Epithelial cell of prostate (primary cell): ENCODE measurements around the gene NCOA1.
"Not testable (repeated sequence)": the region's sequence is repeated elsewhere in the genome, so short reads cannot be mapped to it uniquely, and the experiment has no call there.

Experiments used
- DNase-seq: peaks from one replicate; pipeline ENCODE4 v3.0.0-alpha.2; 2011; ENCODE audit warnings: low read depth, low spot score
- H3K27ac ChIP-seq: fragments of 450-650 bp; 2 replicates; pipeline ENCODE4 v1.5.1; 2017; ENCODE audit warnings: mild to moderate bottlenecking

Gene NCOA1

DNA sequence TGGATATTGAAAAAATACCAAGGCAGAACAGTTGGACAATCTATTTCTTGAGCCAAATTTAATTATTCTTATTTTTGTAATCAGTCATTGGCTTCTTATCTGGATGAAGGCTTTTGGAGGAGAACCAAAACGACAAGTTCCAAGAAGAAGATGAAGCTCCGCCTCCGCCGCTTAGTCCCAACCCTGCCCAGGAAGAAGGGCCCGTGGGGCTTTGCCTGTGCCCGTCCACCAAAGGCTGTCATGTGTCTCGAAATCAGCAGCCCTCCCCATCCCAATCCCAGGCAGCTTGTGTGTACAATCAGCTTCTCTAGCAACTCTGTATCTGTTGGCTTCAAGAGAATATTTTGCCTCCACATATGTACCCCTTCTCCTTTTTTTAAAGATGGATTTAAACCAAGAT lies 277.5 kb downstream of the NCOA1 start:
- no peak overlapping the region for H3K27ac ChIP-seq
- no peak for DNase-seq

DNA sequence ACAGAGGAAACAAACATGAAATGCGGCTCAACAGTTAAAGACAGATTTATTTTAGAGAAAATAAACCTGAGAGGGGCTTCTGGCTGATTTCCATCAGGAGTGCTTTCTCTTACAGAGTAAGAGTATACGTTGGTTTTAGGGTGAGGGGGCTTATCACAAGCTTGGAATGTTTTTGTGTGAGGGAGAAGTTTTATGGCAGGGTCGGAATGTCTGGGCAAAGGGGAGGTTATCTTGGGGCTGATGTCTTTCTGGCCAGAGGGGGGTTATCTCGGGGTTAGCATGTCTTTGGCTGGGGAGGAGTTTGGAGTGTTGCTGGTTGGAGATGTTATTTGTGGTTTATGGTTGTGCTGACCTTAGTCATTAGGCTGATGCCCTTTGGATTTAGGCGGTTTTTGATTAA lies 280.0 kb downstream of the NCOA1 start:
- no peak for DNase-seq
- H3K27ac ChIP-seq, result no peak overlapping the region

DNA sequence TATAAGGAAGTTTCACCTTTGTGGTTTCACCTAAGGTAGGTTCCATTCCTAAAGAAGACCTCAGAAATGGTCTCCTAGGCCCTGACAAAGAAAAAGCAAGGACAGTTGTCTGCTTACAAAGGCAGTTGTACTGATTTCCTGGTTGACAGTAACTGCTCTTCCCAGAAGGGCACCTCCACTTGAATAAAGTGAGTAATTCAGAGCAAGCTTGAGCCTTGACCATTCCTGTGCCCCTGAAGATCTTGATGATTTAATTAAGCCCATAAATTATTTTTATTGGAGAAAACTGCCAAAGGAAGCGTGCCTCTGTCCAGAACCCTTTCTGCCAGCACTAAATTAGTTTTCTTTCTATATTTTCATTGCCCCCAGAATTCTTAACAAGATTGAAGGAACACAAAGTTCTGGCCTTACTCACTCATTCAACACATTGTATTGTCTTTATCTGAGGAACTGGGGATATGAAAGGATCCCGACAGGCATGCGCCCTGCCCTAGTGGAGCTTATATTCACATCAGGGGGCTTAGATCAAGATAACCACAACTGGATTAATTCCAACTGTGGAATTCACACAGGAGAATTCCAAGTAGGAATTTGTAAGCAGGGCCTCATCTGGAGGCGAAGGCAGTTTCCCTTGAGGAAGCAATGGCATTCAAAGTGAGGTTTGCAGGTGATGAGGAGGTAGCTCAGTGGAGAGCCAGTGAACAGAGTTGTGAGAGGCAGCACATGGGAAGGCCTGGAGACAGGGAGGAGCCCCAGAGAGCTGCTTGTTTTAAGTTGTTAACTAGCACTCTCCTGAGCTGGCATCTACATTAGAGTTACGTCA lies 280.9 kb downstream of the NCOA1 start:
- DNase-seq, result no peak
- H3K27ac ChIP-seq, result no peak overlapping the region

DNA sequence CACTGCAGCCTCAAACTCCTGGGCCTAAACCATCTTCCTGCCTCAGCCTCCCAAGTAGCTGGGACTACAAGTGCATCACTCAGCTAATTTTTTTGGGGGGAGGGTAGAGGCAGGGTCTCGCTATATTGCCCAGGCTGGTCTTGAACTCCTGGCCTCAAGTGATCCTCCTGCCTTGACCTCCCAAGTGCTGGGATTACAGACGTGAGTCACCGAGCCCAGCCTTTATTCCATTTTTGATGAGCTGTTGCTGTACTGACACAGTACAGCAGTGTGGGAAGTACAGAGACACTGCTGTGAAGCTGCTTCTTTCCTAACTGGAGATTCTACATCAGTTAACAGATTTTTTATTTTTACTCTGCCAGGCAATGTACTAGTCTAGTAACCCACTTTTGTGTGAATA lies 283.3 kb downstream of the NCOA1 start:
- no peak for DNase-seq

DNA sequence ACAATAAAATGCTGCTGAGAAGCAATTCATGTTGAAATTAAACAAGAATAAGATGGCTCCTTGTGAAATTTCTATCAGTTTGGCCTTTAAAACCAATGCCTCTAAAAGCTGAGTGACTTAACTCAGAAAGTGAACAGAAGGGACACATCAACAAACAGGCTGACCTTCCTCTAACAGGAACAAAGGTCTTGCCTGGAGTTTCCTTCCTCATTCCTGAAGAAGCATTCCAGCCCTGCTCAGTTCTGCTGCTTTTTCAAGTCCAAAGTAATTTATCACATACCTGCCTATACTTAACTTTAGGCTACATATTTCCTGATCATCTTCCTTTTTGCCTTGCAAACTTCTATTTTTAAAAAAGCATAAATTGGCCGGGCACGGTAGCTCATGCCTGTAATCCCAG lies 288.1 kb downstream of the NCOA1 start:
- H3K27ac ChIP-seq, result no peak overlapping the region
- no peak for DNase-seq

More for the DNA sequence above, 283.3 kb downstream of the NCOA1 start:
- H3K27ac ChIP-seq, result no peak overlapping the region

DNA sequence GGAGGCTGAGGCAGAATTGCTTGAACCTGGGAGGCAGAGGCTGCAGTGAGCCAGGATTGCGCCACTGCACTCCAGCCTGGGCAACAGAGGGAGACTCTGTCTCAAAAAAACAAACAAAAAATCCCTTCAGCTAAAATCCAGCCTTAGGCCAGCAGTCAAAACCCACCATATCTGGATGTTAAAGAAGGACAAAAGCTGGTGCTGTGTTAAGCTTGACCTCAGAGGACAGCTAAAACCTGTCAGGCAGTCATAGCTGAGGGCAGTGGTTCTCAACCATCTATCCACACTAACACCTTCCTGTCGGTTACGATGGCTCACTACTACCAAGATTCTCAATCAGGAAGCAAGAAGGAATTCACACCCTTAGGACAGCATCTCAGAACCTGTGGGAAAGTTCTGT lies 292.6 kb downstream of the NCOA1 start:
- H3K27ac ChIP-seq, result no peak overlapping the region
- no peak for DNase-seq

DNA sequence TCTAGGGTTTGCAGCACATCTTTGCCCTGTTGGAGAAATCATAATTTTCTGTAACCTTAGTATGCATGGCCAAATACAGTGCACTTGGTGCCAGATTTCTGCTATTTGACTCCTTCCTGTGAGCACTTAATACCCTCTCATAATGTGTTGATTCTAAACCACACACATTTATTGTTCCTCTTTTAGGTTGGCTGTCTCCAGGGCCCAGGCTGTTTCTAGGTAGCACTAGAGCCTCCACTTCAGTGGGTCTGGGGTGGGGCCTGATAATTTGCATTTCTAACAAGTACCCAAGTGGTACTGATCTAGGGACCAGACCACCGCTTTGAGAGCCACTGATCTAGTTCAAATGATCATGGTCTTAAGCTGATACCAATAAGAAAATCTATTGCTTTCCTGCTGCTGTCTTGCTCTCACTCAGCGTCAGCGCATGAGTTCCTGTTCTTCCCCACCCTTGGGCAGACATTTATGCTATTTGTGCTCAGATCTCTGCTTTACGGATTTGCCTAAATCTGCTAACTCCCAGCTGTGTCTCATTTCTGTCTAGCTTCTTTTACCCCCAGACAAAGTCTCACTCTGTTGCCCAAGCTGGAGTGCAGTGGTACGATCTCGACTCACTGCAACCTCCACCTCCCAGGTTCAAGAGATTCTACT lies 294.7 kb downstream of the NCOA1 start:
- DNase-seq, result no peak
- no peak overlapping the region for H3K27ac ChIP-seq

DNA sequence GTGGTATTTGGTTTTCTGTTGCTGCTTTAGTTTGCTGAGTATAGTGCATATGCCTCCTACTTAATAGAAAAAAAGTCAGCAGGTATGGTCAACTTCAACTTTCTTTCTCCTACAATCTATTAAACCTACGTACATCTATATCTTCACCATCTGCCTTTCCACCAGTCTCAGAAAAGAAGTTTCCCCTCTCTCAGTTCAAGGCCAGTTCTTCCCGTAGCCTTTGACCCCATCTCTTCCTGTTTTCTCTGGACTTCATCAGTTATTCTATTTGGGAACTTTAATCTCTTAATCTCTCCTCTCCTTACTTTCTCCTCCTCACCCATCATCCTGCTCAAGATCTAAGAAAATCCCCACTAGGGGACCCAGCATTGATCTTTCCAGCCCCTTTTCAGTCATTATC lies 296.5 kb downstream of the NCOA1 start:
- no peak overlapping the region for H3K27ac ChIP-seq
- no peak for DNase-seq

DNA sequence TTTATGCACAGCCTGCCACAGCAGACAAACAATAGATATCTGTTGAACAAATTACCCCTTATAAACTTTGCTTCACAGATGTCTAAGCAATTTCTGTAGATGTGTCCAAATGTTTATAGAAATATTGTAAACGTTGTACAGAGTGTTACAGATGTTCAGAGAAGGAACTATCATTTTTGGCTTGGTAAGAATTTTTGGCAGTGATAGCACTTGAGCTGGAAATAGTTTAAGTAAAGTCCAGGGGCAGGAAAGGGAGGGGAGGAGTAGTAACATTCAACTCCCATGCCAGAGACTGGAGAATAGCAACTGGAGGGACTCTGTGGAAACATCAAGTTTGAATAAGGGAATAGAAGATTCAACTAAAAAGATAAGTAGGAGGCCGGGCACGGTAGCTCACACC lies 297.8 kb downstream of the NCOA1 start:
- H3K27ac ChIP-seq, result no peak overlapping the region
- no peak for DNase-seq

DNA sequence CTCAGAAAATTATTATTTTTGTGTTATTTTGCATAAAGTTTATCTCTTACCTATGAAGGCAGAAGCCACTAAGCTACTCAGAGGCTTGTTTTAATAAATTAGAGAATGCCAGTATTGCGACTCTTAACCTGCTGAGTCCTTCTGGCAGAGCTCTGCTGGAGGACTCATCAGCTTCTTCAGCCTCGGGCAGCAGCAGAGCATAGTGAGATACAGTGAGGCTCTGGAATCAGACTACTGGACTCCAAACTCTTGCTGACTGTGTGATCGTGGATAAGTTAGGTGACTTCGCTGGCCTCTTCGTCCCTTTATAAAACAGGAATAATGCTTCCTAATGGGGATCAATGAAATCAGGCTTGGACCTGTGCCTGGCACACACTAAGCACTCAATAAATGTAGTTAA lies 300.4 kb downstream of the NCOA1 start:
- no peak for DNase-seq
- no peak overlapping the region for H3K27ac ChIP-seq

DNA sequence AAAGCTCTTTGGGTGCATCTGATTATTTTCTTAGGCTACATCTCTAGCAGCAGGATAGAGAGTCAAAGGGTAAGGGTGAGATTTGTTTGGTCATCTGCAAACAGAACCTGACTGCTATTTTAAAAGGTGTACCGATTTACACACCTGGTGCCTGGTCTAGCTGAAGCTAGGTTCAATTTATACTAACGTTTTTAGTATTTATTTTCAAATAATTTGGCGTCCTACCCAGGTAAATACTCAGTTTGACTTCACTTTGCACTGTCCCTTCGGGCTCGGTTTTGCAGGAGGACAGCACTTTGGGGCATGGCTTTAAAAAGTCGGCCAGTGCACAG lies 301.5 kb downstream of the NCOA1 start:
- peak overlapping the region; percentile 93 for H3K27ac ChIP-seq

DNA sequence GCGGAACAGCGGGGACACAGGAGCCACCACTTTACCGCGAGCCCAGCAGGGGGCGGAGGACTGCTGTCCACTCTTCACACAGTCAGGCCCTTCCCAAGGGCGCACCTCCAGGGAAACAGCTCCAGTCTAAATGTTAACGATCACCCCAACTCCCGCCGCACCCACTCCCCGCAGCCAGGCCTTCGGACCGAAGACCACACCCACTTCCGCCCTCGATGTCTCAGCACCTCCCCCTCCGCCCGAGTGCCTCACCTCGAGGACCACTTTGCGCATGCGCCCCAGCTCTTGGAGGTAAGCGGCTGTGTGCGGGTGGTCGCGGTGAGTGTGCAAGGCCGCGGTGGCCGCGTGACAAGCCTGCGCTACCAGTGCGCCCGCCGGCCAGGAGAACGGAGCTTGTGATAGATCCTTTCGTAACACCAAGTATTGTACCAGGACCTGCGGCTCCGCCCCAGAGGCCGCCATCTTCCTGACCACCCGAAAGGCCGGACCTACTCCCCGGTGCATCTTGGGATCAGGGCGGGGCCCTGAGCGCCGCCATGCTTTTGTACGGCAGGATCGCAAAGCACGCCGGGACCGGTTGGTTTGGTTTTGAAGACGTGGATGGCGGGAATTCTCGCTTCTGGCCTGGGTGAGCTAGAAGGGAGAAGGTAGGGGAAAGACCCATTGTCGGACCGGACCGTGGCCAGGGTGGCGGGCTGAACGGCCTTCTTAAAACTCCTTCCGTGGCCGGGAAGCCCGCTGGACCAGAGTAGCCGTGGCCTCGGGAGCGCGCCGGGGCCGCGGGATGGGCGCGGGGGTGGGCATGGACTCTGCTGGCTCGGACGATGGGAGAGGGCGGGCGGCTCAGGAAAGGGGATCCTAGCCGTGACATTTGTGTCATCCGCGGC lies 302.1 kb downstream of the NCOA1 start, which contains the start of the genes CENPO and PTRHD1:
Gene CENPO (plus strand): TSS at position 552 of the 887 bp plus-strand sequence. CDS start 495 bp downstream, outside the sequence.
Gene PTRHD1 (minus strand): TSS at position 518 of the 887 bp plus-strand sequence. CDS start 14 bp downstream, at position 504.
- peak; percentile 83 for DNase-seq
- peak within 1 kb of the TSS; percentile 93 for H3K27ac ChIP-seq

More for the DNA sequence above, 301.5 kb downstream of the NCOA1 start:
- no peak for DNase-seq

DNA sequence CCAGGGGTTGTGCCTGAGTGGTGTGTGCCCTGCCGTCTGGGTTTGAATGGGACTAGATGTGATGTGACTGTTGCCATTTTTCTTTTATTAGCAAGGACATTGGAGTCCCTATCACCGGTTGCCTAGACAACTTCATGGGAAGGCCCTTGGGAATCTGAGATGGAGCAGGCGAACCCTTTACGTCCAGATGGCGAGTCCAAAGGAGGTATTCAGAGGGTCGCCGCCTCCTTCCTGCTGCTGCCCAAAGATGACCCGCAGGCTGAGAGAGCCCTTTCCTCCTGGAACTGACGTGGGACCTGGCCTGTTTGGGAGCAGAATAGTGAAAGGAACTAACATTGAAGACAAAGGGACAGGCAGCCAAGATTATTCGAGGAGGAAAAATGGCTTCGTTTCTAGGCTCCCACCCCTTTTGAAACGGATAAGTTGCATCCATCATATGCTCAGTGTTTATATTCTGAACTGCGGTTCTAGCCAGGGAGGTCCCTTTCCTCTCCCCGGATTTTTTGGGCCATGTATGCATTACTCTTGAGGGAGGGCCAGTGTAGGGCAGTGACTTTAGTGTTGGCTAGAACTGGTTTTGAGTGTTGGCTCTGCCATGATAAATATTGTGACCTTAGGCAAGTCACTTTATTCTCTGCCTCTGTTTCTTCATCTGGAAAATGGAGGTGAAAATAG lies 302.8 kb downstream of the NCOA1 start:
- no peak for DNase-seq
- peak overlapping the region; percentile 93 for H3K27ac ChIP-seq

DNA sequence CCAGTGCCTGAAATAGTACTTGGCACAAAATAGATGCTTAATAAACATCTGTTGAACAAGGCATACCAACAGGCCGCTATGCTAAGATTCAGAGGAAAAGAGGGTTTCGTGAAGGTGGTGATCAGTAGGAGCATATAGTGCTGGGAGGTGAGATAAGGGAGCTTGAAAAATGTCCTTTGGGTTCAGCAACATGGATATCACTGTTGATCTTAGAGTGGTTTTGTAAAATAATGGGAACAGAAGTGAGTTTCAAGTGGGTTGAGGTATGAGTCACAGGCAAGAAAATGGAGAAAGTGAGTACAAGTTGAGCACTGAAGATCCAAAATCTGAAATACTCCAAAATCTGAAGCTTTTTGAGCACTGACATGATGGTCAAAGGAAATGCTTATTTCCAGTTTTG lies 306.6 kb downstream of the NCOA1 start:
- H3K27ac ChIP-seq, result no peak overlapping the region
- DNase-seq, result no peak

DNA sequence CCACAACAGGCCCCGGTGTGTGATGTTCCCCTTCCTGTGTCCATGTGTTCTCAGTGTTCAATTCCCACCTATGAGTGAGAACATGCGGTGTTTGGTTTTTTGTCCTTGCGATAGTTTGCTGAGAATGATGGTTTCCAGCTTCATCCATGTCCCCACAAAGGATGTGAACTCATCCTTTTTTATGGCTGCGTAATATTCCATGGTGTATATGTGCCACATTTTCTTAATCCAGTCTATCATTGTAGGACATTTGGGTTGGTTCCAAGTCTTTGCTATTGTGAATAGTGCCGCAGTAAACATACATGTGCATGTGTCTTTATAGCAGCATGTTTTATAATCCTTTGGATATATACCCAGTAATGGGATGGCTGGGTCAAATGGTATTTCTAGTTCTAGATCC lies 309.4 kb downstream of the NCOA1 start:
- not testable (repeated sequence) for H3K27ac ChIP-seq, DNase-seq

DNA sequence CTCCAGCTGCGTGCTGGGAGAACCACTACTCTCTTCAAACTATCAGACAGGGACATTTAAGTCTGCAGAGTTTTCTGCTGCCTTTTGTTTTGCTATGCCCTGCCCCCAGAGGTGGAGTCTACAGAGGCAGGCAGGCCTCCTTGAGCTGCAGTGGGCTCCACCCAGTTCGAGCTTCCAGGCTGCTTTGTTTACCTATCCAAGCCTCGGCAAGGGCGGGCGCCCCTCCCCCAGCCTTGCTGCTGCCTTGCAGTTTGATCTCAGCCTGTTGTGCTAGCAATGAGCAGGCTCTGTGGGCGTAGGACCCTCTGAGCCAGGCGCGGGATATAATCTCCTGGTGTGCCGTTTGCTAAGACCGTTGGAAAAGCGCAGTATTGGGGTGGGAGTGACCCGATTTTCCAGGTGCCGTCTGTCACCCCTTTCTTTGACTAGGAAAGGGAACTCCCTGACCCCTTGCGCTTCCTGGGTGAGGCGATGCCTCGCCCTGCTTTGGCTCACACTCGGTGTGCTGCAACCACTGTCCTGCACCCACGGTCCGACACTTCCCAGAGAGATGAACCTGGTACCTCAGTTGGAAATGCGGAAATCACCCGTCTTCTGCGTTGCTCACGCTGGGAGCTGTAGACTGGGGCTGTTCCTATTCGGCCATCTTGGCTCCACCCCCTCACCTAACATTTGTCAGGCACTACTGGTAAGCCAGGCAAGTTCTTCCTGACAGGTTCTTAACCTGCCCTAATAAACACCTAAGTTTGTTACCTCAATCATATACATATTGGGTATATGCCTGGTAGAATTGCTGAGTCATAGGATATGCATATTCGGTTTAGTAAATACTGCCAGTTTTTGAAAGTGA lies 315.0 kb downstream of the NCOA1 start:
- peak overlapping the region; percentile 26 for H3K27ac ChIP-seq
- DNase-seq, result not testable (repeated sequence)

DNA sequence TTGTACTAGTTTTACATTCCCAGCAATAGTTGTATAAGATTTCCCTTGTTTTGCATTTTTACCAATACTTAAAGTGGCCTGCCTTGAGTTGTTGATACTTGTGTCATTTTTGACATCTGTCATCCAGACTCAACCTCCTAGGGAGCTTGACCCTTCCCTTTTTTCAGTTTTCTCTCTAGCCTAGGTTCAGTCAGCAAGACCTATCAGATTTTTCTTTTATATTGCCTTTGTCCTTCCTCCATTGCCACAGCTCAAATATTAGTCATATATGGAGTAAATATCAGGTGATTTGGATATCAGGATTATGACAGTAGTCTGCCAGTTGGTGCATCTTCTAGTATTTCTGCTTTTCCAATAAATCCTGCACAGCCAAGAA lies 315.6 kb downstream of the NCOA1 start:
- no peak for DNase-seq
- peak overlapping the region; percentile 26 for H3K27ac ChIP-seq

DNA sequence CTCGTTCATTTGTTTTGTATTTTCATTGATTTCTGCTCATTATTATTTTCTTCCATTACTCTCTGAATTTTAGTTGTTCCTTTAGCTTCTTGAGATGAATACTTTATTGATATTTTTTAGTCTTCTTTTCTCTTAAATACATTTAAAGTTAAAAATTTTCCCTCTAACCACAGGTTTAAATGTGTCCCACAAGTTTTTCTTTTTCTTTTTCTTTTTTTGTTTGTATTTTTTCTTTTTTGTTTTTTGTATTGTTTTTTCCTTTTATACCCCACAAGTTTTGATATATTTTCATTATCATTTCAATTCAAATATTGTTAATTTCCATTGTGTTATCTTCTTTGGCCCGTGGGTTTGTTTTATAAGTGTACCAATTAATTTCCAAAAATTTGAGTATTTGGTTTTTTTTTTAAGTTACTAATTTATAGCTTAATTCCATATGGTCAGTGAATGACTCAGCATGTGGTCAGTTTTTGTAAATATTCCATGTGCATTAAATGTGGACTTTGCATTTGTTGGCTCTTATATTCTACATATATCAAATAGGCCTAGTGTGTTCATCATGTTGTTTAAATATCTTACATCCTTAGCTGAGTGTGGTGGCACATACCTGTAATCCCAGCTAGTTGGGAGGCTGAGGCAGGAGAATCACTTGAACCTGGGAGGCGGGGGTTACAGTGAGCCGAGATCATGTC lies 318.4 kb downstream of the NCOA1 start:
- no peak for DNase-seq
- H3K27ac ChIP-seq, result no peak overlapping the region

DNA sequence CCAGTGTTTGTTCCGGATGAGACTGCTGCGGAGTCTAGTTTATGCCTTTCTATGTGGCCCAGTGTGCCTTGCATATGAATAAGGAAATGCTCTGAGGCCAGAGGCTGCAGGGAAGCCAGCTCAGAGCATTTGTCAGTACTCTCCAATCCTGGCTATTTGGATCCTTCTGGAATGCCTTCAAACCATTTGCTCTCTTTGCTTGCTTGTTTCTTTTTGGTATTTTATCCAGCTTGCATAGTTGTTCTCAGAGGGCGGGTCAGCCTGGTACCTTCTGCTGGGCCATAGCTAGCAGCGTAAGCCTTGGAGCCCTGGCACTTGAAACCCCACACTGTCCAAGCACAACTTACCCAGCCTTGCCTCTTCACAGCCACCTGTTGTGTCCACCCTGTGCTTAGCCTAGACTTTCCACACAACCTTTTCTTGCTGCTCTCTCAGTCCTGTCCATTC lies 322.7 kb downstream of the NCOA1 start:
- no peak for DNase-seq
- no peak overlapping the region for H3K27ac ChIP-seq
